ENCODE data around the gene MRPL23.

Gene MRPL23

GRCh38 chr11:1959786-1960185 is 12.7 kb downstream of the MRPL23 start:
- DNase-seq = no peak

DNA sequence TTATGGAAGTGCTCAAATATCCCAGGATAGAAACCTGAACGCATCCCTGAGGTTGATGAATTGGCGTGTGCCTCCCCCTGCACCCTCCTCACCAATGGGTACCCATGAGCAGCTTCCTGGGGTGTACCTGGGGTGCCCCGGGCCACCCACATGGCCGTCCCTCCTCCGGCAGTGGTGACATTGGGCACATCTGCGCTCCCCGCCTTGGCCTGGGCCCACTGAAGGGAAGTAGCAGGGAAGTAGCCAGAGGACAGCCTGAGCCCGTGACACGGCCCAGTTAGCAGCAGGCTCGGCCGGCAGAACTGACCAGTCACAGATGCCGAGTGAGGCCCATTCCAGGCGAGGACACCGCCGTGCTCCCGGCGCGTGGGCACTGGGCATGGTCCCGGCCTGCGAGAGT is 16.7 kb downstream of the MRPL23 start:
- DNase-seq = no peak

DNA sequence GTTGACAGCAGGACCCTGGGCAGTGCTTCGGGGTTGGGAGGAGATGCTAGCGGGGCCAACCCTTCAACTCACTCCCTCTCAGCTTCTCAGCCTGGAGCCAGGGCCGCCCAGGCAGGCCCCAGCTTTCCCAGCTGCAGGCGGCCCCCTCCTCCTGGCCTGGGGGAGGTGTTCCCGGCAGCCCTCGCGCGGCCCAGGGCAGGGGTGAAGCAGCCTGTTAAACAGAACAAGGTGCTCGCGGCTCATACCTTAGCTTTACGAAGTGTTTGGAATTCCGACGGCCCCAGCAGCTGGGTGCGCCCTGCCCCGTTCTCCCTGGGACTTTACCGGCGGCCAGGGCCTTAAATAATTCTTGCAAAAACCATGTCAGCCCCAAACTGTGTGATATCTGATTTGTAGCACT is 17.2 kb downstream of the MRPL23 start:
- DNase-seq = no peak

GRCh38 chr11:1964955-1965354 is 17.8 kb downstream of the MRPL23 start:
- DNase-seq = no peak

DNA sequence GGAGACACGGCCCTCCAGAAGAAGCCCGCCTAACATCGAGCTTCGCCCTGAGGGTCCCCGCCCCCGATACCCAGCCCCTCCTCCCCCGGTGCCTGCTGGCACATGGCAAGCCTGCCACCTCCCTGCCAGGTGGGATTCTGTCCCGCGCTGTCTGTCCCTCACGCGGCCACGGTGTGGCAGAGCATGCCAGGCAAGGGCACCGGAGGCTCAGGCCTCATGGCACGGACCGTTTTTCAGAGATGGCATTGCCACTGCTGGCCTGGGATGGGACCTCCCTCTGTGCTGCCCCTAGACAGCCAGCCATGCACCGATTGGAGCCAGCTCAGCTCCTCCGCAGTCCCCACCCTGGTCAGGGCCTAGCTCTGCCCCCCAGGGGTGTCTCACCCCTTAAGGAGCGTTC is 19.4 kb downstream of the MRPL23 start:
- no peak for DNase-seq

DNA sequence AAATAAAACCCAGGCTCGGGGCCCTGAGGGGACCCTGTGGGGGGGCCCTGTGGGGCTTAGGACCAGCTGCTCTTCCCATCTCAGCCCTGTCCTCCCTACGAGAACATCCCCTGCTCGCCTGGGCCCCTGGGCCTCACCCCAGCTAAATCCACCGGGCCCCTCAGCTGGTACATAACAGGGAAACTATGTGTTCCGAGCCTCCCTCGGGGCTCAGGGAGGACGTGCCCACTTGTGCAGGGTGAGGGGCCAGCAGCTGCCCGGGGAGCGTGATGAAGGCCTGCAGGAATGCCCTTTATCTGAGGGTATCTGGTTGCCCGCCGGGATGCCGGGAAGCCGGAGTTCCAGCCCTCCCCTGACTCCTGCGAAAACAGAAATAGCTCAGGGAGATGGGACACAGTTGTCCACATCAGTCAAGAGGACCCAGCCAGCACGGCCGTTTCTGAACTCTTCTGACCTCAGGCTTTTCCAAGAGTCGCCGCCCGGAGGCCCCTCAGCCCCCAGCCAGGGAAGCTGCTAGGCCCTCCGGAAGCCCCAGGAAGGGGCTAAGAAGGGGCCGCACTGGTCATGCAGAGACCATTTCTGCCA is 20.6 kb downstream of the MRPL23 start:
- no peak for DNase-seq

DNA sequence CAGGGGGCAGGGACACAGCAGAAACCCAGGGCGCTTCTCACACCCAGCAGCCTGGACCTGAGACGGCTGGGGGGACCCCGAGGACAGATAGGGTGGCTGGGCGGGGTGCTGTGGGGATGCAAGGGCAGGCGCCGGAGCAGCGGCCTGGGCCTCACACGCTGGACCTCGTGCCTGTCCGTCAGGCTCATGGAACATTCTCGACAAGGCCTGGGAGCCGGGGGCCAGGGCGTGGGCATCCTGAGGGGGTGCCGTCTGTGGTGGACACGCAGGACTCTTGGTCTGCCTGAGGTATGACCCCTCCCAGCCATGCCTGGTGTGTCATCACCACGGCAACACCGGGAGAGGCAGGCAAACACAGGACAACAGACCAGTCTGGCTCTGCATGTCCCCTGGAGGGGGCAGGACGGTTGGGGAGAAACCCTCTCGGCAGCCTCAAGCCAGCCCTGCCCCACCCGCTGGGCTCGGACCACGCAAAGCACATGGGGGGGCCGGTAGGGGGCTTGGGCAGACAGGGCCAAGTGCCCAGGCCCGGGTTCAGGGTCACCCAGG is 21.4 kb downstream of the MRPL23 start:
- no peak for DNase-seq

- DNase-seq = no peak
These were observed 21.9 kb downstream of the MRPL23 start for GRCh38 chr11:1969035-1969434.

DNA sequence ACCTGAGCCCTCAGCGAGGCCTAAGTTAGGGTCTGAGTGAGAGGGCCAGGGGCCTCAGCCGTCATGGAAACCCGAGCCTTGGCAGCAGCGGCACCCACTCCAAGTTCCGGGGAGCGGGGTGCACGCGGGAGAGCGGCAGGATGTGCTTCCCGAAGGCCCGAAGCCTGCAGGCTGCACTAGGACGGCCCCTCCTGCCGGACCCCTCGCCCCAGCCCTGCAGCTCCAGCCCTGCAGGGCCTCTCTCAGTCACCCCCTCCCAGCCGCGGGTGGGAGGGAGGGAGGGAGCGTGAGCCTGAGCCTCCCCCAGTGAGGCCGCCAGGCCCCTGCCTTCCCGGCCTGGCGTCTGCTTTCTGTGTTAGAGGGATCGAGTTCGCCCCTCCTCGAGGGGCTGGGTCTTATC is 22.6 kb downstream of the MRPL23 start:
- no peak for DNase-seq

- no peak for DNase-seq
These were observed 23.8 kb downstream of the MRPL23 start for GRCh38 chr11:1970956-1971355.

GRCh38 chr11:1975185-1975584 is 28.1 kb downstream of the MRPL23 start:
- DNase-seq = no peak

DNA sequence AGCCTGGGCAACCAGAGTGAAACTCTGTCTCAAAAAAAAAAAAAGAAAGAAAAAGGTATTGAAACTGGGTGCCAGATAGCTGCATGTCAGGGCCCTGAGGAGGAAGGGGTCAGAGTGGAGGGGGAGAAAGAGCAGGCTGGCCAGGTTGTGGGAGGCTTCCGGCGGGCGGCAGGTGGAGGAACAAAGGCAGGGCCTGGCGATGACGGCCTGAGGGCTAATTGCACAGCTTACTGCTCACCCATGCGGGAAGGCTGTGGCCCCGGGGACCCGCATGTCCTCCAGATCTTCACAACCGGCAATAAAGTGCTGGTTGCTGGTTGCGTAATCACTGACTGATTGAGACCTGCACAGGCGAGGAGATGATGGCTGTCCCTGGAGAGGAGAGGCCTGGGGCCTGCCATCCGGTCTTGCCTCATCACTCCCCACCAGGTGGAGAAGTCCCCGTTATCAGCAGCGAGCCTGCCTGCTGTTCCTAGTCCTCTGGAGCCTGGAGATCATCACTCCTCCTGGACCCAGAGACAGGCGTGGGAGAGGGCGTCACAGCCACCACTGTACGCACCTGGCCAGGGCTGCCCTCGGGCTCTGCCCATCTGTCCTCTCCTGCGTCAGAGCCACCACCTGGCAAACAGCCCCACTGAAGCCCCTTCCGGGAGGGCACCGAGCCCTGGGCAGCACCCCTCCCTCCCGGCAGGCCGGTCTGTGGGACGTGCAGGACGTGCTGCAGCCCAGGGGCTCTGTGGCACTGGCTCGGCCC is 31.8 kb downstream of the MRPL23 start:
- DNase-seq = no peak

DNA sequence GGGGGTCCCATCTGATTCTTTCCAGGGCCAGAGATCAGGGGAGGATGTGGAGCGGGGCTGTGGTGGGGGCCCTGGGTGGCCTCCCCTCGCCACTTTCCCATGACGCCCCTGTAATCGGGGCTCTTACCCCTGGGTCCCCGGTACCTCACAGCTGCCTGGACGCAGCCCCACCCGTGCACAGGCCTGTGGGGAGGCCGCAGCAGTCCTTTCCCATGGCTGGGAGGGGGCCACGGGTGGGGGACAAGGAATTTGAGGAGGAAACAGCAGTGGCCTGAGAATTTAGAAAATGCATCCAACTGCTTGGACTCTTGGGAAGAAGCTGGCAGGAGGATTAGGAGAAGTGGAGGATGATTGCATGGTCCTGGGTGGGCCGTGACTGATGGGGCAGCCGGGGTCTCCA is 32.5 kb downstream of the MRPL23 start:
- DNase-seq = no peak

DNA sequence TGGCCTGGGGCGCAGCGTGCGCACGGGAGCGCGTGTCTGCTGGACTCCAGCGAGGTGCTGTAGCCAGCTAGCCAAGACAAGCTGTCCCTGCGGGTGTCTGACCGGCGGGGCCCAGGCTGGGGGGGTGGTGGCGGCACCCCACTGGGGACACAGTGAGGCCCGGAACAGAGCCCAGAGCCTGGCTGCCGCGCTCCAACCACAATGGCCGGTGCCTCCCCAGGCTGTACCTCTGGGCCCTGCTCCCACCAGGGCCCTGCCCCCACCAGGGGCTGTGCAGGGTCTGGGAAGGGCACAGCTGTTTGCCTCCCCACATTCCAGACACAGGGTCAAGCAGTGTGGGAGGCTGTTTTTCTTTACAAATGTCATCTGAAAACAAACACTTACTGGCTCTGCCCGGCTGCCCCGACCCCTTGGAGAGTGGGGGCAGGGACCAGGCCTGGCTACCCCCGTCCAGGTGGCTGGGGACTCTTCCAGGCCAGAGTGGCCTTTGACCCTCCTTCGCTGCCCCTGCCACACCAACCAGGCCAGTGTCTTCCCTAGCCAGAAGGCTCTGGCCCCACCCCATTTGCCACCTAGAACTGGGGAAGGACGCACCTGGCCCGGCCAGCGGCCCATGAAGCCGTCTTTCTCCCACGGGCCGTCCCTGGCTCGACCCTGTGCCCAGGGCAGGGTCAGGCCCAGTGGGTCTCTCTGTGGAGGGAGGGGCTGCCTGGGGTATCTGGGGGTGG is 35.9 kb downstream of the MRPL23 start:
- DNase-seq = no peak

GRCh38 chr11:1983601-1983961 is 36.4 kb downstream of the MRPL23 start:
- DNase-seq = no peak

DNA sequence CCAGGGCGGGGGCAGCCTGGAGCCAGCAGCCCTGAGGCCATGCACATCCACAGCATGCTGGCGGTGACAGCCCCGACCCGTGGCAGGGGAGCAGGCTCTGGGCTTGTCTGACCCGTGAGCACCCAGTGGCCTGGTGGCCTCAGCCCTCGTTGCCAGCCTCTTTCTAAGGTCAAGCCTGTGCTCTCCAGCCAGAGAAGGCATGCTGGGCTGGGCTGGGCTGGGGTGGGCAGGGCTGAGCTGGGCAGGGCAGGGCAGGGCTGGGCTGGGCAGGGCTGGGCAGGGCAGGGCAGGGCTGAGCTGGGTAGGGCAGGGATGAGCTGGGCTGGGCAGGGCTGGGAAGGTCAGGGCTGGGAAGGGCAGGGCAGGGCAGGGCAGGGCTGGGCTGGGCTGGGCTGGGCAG is 39.9 kb downstream of the MRPL23 start:
- DNase-seq = no peak

DNA sequence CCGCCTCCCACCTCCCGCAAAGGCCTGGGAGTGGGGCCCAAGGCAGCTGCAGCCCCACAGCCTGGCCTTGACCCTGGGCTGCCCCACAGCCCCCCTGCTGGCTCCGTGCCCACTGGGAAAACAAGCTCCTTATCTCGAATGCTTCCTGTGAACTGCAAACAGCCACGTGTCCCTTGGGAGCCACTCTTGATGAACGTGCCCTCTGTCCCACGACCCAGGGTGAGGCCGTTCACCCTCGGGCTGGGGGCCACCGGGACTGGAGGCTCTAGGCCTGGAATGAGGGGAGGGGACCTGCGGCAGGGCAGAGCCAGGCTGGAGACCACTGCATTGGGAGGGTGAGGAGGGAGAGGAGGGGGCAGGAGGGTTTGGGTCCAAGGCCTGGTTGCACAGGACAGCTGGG is 41.0 kb downstream of the MRPL23 start:
- DNase-seq = no peak

- no peak for DNase-seq
These were observed 41.7 kb downstream of the MRPL23 start for GRCh38 chr11:1988667-1989317.

GRCh38 chr11:1989953-1990352 is 42.8 kb downstream of the MRPL23 start:
- no peak for DNase-seq

GRCh38 chr11:1990872-1991578 is 43.9 kb downstream of the MRPL23 start:
- DNase-seq = no peak

GRCh38 chr11:1992111-1992510 is 45.0 kb downstream of the MRPL23 start:
- no peak for DNase-seq

DNA sequence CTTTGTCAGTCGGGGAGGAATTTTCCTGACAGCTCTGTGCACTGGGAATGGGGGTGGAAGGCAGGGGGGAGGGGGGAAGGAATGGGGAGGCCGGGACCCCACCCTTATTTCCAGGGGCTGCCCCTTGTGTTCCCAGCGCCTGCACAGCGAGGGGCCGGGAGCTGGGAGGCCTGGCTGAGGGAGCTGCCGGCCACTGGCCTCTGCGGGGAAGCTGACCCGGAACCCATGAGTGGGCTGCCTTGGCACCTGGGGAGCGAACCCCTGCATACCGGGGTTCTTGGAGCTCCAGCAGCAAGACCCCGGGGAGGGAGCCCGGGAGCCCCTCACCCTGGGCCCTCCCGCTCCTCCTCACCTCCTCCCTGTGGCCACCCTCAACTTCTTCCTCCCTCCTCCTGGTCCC is 47.0 kb downstream of the MRPL23 start:
- DNase-seq = no peak

DNA sequence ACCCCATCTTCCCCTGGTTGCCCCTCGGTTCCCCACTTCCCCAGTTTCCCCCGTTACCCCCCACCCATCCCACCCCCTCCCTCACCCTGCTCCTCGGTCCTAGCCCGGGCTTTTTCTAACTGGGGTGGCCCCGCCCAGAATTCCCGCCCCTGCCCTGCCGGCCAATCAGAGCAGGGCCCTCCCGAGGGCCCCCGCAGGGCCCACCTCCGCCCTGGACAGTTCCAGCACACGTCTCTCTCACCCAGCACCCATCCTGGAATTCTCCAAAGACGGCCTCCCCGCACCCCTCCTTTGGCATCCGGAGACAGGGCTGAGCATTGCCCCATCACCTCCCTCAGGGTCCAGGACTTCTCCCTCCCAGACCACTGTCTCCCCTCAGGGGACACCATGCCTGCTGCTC is 50.6 kb downstream of the MRPL23 start, which contains the start of gene H19:
H19 (minus strand) TSS at position 88 of the 400 bp plus-strand sequence.
- no peak for DNase-seq

Data from NCI-H526 (cell line).